Calu3 (cell line): ENCODE data around the gene BST1. TPM values are rescaled to one million over a fixed set of nuclear protein-coding genes. Genes with fewer than 3 reads are reported as not detected.

Experiments
- BruUV-seq: library from RNA; stranded (reverse); fragments of 400-500 nt; replicated peaks from 2 replicates; lab custom pipeline; 2021; lab: Mats Ljungman, UMichigan
- CTCF ChIA-PET: fragments of 300-600 bp; sonication (Branson Sonifier 250); formaldehyde crosslinking; loops from one replicate; lab custom pipeline; 2022; ENCODE audit warnings: antibody characterized with exemption; lab: Charles Lee
- DNase-seq: peaks from one replicate; pipeline ENCODE4 v3.0.0; 2022
- H3K27ac Mint-ChIP-seq: one replicate; pipeline ENCODE4 v1.8.0; 2022; ENCODE audit warnings: mixed read lengths; ENCODE audit not compliant: unreplicated experiment
- H3K27me3 Mint-ChIP-seq: one replicate; pipeline ENCODE4 v1.8.0; 2022; ENCODE audit warnings: mixed read lengths; ENCODE audit not compliant: unreplicated experiment
- H3K36me3 Mint-ChIP-seq: one replicate; pipeline ENCODE4 v1.8.0; 2022; ENCODE audit warnings: mild to moderate bottlenecking, moderate library complexity, mixed read lengths; ENCODE audit not compliant: insufficient read depth, unreplicated experiment
- H3K4me1 Mint-ChIP-seq: one replicate; pipeline ENCODE4 v1.8.0; 2022; ENCODE audit warnings: mild to moderate bottlenecking, low read depth, mixed read lengths; ENCODE audit not compliant: unreplicated experiment
- H3K4me3 Mint-ChIP-seq: one replicate; pipeline ENCODE4 v1.8.0; 2022; ENCODE audit warnings: mild to moderate bottlenecking, low read depth, moderate library complexity, mixed read lengths; ENCODE audit not compliant: unreplicated experiment
- H3K9me3 Mint-ChIP-seq: one replicate; pipeline ENCODE4 v1.8.0; 2022; ENCODE audit warnings: low read depth, mixed read lengths; ENCODE audit not compliant: unreplicated experiment
- intact Hi-C: fragments of 100-400 bp; cut with micrococcal nuclease; formaldehyde crosslinking; loops from one replicate; pipeline ENCODE4 v1.10.0; 2022; ENCODE audit not compliant: unreplicated experiment
- total RNA-seq: library from RNA; stranded (reverse); gene quantifications from 2 replicates; pipeline ENCODE4 v1.2.3, GENCODE V29; 2022
- TF ChIP-seq, protein P1 (sequence below): fragments of 200-600 bp; IDR thresholded peaks from one replicate; pipeline ENCODE4 v1.8.0; 2022; ENCODE audit warnings: antibody characterized with exemption; ENCODE audit not compliant: unreplicated experiment

Gene BST1
- total RNA-seq, 1 experiment from 2014 or later, result 6.0 TPM

GRCh38 chr4:15716115-15716514, 13.2 kb downstream of the BST1 start:
- TF ChIP-seq, protein P1, sequence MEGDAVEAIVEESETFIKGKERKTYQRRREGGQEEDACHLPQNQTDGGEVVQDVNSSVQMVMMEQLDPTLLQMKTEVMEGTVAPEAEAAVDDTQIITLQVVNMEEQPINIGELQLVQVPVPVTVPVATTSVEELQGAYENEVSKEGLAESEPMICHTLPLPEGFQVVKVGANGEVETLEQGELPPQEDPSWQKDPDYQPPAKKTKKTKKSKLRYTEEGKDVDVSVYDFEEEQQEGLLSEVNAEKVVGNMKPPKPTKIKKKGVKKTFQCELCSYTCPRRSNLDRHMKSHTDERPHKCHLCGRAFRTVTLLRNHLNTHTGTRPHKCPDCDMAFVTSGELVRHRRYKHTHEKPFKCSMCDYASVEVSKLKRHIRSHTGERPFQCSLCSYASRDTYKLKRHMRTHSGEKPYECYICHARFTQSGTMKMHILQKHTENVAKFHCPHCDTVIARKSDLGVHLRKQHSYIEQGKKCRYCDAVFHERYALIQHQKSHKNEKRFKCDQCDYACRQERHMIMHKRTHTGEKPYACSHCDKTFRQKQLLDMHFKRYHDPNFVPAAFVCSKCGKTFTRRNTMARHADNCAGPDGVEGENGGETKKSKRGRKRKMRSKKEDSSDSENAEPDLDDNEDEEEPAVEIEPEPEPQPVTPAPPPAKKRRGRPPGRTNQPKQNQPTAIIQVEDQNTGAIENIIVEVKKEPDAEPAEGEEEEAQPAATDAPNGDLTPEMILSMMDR, result no peak
- no peak for DNase-seq
- no TSS peak for BruUV-seq
- intact Hi-C loops, result no loop called here
- no peaks in the 10 kb centered on the region for H3K36me3 Mint-ChIP-seq
- H3K9me3 Mint-ChIP-seq, result no peaks in the 10 kb centered on the region
- no peaks in the 10 kb centered on the region for H3K27me3 Mint-ChIP-seq
- CTCF ChIA-PET, result no interaction called here
- H3K27ac Mint-ChIP-seq, result no peak overlapping the region
- H3K4me3 Mint-ChIP-seq, result no peak overlapping the region
- no peaks in the 10 kb centered on the region for H3K4me1 Mint-ChIP-seq

GRCh38 chr4:15717086-15717485, 14.2 kb downstream of the BST1 start:
- CTCF ChIA-PET, result no interaction called here
- Mint-ChIP-seq H3K27ac (no peak overlapping the region), H3K36me3 (no peaks in the 10 kb centered on the region), H3K4me3 (no peak overlapping the region), H3K9me3 (no peaks in the 10 kb centered on the region), H3K27me3 (no peaks in the 10 kb centered on the region), H3K4me1 (no peaks in the 10 kb centered on the region)
- intact Hi-C loops, result no loop called here
- TF ChIP-seq, protein P1, result no peak
- no TSS peak for BruUV-seq
- no peak for DNase-seq

DNA sequence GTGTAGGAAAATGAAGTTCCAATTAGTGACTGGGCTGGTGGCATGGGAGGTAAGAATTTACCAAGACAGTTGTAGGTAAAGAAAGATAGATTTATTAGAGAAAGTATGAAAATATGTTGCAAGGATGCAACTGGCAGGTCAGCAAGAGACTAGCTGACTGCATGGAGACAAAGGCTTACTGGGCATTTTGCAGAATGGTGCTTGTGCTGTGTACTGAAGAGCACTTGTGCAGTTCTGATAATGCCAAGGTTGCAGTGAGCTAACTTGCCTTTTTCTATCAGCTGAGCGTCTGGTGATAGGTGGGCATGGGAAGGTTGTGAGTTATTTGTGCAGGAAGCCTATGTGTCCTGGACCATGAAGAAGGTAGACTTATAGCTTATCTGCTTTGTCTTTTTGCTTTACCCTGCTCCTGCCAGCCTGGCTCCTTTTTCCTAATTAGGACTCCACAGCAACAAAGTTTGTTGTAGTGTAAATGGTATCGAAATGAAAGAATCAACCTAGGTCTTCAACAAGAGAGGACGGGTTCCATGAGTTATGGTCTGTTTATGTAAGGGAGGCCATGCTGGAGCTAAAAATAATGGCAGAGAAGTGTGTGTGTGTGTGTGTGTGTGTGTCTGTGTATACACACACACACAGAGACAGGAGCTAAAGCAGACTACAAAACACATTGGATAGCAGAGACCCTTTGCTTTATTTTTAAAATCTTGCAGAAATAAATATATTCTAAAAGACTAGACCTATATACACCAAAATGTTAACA, 15.0 kb downstream of the BST1 start:
- TF ChIP-seq, protein P1, result no peak
- DNase-seq, result no peak
- Mint-ChIP-seq H3K9me3 (no peaks in the 10 kb centered on the region), H3K27ac (no peak overlapping the region), H3K4me1 (no peaks in the 10 kb centered on the region), H3K36me3 (no peaks in the 10 kb centered on the region), H3K27me3 (no peaks in the 10 kb centered on the region), H3K4me3 (no peak overlapping the region)
- CTCF ChIA-PET, result no interaction called here
- intact Hi-C loops, result no loop called here
- no TSS peak for BruUV-seq

GRCh38 chr4:15718465-15718864, 15.6 kb downstream of the BST1 start:
- intact Hi-C loops, result no loop called here
- Mint-ChIP-seq H3K36me3 (no peaks in the 10 kb centered on the region), H3K4me1 (no peaks in the 10 kb centered on the region), H3K27ac (no peak overlapping the region), H3K9me3 (no peaks in the 10 kb centered on the region), H3K27me3 (no peaks in the 10 kb centered on the region), H3K4me3 (no peak overlapping the region)
- TF ChIP-seq, protein P1, result no peak
- DNase-seq, result no peak
- no TSS peak for BruUV-seq
- CTCF ChIA-PET, result no interaction called here
